GM23338 (cell line): ENCODE data around the gene TIMM8B. TPM values are rescaled to one million over a fixed set of nuclear protein-coding genes. Genes with fewer than 3 reads are reported as not detected.

Experiments
- ATAC-seq: fragments of 200-7000 bp; cut with Tn5 transposase; 3 replicates; pipeline ENCODE4 v1.9.1; 2020
- DNase-seq: peaks from one replicate; pipeline ENCODE4 v3.0.0-alpha.2; 2015; ENCODE audit warnings: low spot score
- H2AFZ ChIP-seq: fragments of 200-600 bp; sonication (generic); 2 replicates; pipeline ENCODE4 v1.8.0; 2016; ENCODE audit warnings: antibody characterized with exemption, mild to moderate bottlenecking, moderate library complexity
- H3F3A ChIP-seq: fragments of 200-600 bp; sonication (generic); replicated peaks from 2 replicates; pipeline ENCODE4 v1.8.0; 2017; ENCODE audit warnings: antibody characterized with exemption, mixed run types, low read depth
- H3K27ac ChIP-seq: fragments of 200-600 bp; sonication (generic); 2 replicates; pipeline ENCODE4 v1.6.1; 2016; ENCODE audit warnings: low read depth
- H3K27me3 ChIP-seq: fragments of 200-600 bp; sonication (generic); 2 replicates; pipeline ENCODE4 v1.8.0; 2016; ENCODE audit warnings: mild to moderate bottlenecking, mixed run types, moderate library complexity; ENCODE audit not compliant: insufficient read depth
- H3K36me3 ChIP-seq: fragments of 200-600 bp; sonication (generic); 2 replicates; pipeline ENCODE4 v1.8.0; 2016; ENCODE audit warnings: mild to moderate bottlenecking; ENCODE audit not compliant: insufficient read depth
- H3K4me1 ChIP-seq: fragments of 200-600 bp; sonication (generic); 2 replicates; pipeline ENCODE4 v1.8.0; 2016; ENCODE audit warnings: mild to moderate bottlenecking, moderate library complexity; ENCODE audit not compliant: insufficient read depth
- H3K4me2 ChIP-seq: fragments of 200-600 bp; sonication (generic); 2 replicates; pipeline ENCODE4 v1.7.1; 2017; ENCODE audit warnings: mixed run types
- H3K4me3 ChIP-seq: fragments of 200-600 bp; sonication (generic); 2 replicates; pipeline ENCODE4 v1.6.1; 2016; ENCODE audit warnings: mixed run types
- H3K79me2 ChIP-seq: fragments of 200-600 bp; sonication (generic); replicated peaks from 2 replicates; pipeline ENCODE4 v1.8.0; 2017; ENCODE audit warnings: mild to moderate bottlenecking; ENCODE audit not compliant: insufficient read depth
- H3K9me2 ChIP-seq: fragments of 200-600 bp; sonication (generic); 2 replicates; pipeline ENCODE4 v1.8.0; 2017; ENCODE audit not compliant: insufficient read depth
- H4K20me1 ChIP-seq: fragments of 200-600 bp; sonication (generic); replicated peaks from 2 replicates; pipeline ENCODE4 v1.8.0; 2017; ENCODE audit warnings: mild to moderate bottlenecking; ENCODE audit not compliant: insufficient read depth
- H3K27ac Mint-ChIP-seq: 2 replicates; pipeline ENCODE4 v1.8.0; 2020; ENCODE audit warnings: inconsistent platforms, mild to moderate bottlenecking, moderate library complexity, mixed read lengths
- H3K27me3 Mint-ChIP-seq: 3 replicates; pipeline ENCODE4 v1.8.0; 2022; ENCODE audit warnings: low read depth, mild to moderate bottlenecking, moderate library complexity, mixed read lengths, inconsistent platforms; ENCODE audit not compliant: insufficient read depth, poor library complexity
- H3K36me3 Mint-ChIP-seq: 3 replicates; pipeline ENCODE4 v1.8.0; 2021; ENCODE audit warnings: low read depth, mild to moderate bottlenecking, inconsistent platforms, moderate library complexity, mixed read lengths
- H3K4me1 Mint-ChIP-seq: 3 replicates; pipeline ENCODE4 v1.8.0; 2020; ENCODE audit warnings: mild to moderate bottlenecking, inconsistent platforms, mixed read lengths
- H3K4me3 Mint-ChIP-seq: 3 replicates; pipeline ENCODE4 v1.8.0; 2021; ENCODE audit warnings: moderate library complexity, mild to moderate bottlenecking, inconsistent platforms, mixed read lengths
- H3K9me3 Mint-ChIP-seq: 3 replicates; pipeline ENCODE4 v1.8.0; 2020; ENCODE audit warnings: moderate library complexity, mild to moderate bottlenecking, inconsistent platforms, mixed read lengths
- CREB1 ChIP-seq: fragments of 250-450 bp; sonication (Bioruptor Pico); IDR thresholded peaks from 2 replicates; pipeline ENCODE4 v1.5.0; 2020; ENCODE audit warnings: low read depth, mild to moderate bottlenecking, moderate library complexity
- EZH2phosphoT487 ChIP-seq: fragments of 200-600 bp; sonication (generic); IDR thresholded peaks from one replicate; pipeline ENCODE4 v1.8.1; 2018; ENCODE audit warnings: antibody characterized with exemption; ENCODE audit not compliant: unreplicated experiment
- JUNB ChIP-seq: IDR thresholded peaks from one replicate; pipeline ENCODE4 v1.6.1; 2016; ENCODE audit warnings: antibody characterized with exemption; ENCODE audit not compliant: unreplicated experiment
- NANOG ChIP-seq: IDR thresholded peaks from 2 replicates; pipeline ENCODE4 v1.6.1; 2016; ENCODE audit warnings: antibody characterized with exemption, borderline replicate concordance
- POLR2AphosphoS5 ChIP-seq: IDR thresholded peaks from 2 replicates; pipeline ENCODE4 v1.6.1; 2016; ENCODE audit warnings: antibody characterized with exemption, low read depth
- STAT1 ChIP-seq: IDR thresholded peaks from one replicate; pipeline ENCODE4 v1.6.1; 2016; ENCODE audit warnings: antibody characterized with exemption; ENCODE audit not compliant: unreplicated experiment
- ZNF331 ChIP-seq: fragments of 250-450 bp; sonication (Bioruptor Pico); IDR thresholded peaks from 2 replicates; pipeline ENCODE4 v1.5.0; 2020; ENCODE audit warnings: low read depth, mild to moderate bottlenecking, moderate library complexity
- polyA plus RNA-seq: library from polyadenylated mRNA; unstranded; fragments of >200 nt; fragmentation: Nextera tagmentation; extraction: Ambion mirVana; gene quantifications from 2 replicates; pipeline ENCODE4 v1.2.1, GENCODE V29; 2016
- total RNA-seq: library from RNA; depleted of rRNA; stranded (reverse); fragments of >200 nt; shearing (Covaris generic); gene quantifications from 2 replicates; pipeline ENCODE4 v1.2.3, GENCODE V29; 2014
- TF ChIP-seq, protein P1 (sequence below): IDR thresholded peaks from one replicate; pipeline ENCODE4 v1.6.1; 2018; ENCODE audit warnings: antibody characterized with exemption; ENCODE audit not compliant: unreplicated experiment
- TF ChIP-seq, protein P2 (sequence below), 2 experiments: fragments of 200-600 bp in 1 of 2; sonication (generic) in 1 of 2; conservative IDR thresholded peaks; 2 replicates each; pipeline versions ENCODE4 v1.5.1 to v1.6.1; 2016 to 2017; ENCODE audit warnings: antibody characterized with exemption in 2 of 2, low read depth in 2 of 2, mild to moderate bottlenecking in 2 of 2, moderate library complexity in 1 of 2
- TF ChIP-seq, protein P3 (sequence below): fragments of 250-450 bp; sonication (Bioruptor Pico); IDR thresholded peaks from 2 replicates; pipeline ENCODE4 v1.5.0; 2020; ENCODE audit warnings: mild to moderate bottlenecking, moderate library complexity
- TF ChIP-seq, protein P4 (sequence below): IDR thresholded peaks from 2 replicates; pipeline ENCODE4 v1.6.1; 2016; ENCODE audit warnings: antibody characterized with exemption

Gene TIMM8B
- total and polyA plus RNA-seq, 2 experiments from 2014 or later: 52.4 to 251 TPM

DNA sequence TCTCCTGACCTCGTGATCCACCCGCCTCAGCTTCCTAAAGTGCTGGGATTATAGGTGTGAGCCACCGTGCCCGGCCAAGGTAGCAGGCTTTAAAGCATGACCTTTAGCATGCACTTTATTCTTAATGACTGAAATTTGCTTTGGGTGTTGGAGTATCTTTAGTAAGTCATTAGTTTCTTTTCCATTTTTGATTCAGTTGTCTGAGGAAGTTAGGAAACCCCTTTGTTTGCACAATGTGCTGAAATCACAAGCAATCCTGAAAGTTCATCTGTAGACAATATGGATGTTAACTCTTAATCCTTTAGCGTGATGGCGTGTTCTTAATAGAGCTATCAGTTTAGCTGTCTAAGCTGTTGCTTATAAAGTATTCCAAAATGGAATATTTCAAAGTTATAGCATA, 16.9 kb upstream of the TIMM8B start:
- Histone ChIP-seq H3K4me3 (no peak overlapping the region), H3K79me2 (no peaks in the 10 kb centered on the region), H3K36me3 (no peaks in the 10 kb centered on the region), H3K4me2 (no peak overlapping the region), H3F3A (no peaks in the 10 kb centered on the region), H3K27ac (no peak overlapping the region), H3K9me2 (no peaks in the 10 kb centered on the region), H3K4me1 (no peaks in the 10 kb centered on the region), H4K20me1 (no peaks in the 10 kb centered on the region; the same call in 1 of the 2 replicates), H3K27me3 (no peaks in the 10 kb centered on the region), H2AFZ (no peak overlapping the region)
- DNase-seq (no peak), ATAC-seq (no peak)
- no peaks in the 10 kb centered on the region for H3K27me3 Mint-ChIP-seq
- H3K4me1 Mint-ChIP-seq: no peaks in the 10 kb centered on the region
- H3K36me3 Mint-ChIP-seq: no peaks in the 10 kb centered on the region
- no peak overlapping the region for H3K4me3 Mint-ChIP-seq
- TF ChIP-seq, protein P1, sequence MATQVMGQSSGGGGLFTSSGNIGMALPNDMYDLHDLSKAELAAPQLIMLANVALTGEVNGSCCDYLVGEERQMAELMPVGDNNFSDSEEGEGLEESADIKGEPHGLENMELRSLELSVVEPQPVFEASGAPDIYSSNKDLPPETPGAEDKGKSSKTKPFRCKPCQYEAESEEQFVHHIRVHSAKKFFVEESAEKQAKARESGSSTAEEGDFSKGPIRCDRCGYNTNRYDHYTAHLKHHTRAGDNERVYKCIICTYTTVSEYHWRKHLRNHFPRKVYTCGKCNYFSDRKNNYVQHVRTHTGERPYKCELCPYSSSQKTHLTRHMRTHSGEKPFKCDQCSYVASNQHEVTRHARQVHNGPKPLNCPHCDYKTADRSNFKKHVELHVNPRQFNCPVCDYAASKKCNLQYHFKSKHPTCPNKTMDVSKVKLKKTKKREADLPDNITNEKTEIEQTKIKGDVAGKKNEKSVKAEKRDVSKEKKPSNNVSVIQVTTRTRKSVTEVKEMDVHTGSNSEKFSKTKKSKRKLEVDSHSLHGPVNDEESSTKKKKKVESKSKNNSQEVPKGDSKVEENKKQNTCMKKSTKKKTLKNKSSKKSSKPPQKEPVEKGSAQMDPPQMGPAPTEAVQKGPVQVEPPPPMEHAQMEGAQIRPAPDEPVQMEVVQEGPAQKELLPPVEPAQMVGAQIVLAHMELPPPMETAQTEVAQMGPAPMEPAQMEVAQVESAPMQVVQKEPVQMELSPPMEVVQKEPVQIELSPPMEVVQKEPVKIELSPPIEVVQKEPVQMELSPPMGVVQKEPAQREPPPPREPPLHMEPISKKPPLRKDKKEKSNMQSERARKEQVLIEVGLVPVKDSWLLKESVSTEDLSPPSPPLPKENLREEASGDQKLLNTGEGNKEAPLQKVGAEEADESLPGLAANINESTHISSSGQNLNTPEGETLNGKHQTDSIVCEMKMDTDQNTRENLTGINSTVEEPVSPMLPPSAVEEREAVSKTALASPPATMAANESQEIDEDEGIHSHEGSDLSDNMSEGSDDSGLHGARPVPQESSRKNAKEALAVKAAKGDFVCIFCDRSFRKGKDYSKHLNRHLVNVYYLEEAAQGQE: no peak
- TF ChIP-seq, protein P2, sequence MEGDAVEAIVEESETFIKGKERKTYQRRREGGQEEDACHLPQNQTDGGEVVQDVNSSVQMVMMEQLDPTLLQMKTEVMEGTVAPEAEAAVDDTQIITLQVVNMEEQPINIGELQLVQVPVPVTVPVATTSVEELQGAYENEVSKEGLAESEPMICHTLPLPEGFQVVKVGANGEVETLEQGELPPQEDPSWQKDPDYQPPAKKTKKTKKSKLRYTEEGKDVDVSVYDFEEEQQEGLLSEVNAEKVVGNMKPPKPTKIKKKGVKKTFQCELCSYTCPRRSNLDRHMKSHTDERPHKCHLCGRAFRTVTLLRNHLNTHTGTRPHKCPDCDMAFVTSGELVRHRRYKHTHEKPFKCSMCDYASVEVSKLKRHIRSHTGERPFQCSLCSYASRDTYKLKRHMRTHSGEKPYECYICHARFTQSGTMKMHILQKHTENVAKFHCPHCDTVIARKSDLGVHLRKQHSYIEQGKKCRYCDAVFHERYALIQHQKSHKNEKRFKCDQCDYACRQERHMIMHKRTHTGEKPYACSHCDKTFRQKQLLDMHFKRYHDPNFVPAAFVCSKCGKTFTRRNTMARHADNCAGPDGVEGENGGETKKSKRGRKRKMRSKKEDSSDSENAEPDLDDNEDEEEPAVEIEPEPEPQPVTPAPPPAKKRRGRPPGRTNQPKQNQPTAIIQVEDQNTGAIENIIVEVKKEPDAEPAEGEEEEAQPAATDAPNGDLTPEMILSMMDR (conservative IDR thresholded peaks at IDR 0.05; ENCODE audit: low read depth in 2 of 2): no peak
- TF ChIP-seq, protein P3, sequence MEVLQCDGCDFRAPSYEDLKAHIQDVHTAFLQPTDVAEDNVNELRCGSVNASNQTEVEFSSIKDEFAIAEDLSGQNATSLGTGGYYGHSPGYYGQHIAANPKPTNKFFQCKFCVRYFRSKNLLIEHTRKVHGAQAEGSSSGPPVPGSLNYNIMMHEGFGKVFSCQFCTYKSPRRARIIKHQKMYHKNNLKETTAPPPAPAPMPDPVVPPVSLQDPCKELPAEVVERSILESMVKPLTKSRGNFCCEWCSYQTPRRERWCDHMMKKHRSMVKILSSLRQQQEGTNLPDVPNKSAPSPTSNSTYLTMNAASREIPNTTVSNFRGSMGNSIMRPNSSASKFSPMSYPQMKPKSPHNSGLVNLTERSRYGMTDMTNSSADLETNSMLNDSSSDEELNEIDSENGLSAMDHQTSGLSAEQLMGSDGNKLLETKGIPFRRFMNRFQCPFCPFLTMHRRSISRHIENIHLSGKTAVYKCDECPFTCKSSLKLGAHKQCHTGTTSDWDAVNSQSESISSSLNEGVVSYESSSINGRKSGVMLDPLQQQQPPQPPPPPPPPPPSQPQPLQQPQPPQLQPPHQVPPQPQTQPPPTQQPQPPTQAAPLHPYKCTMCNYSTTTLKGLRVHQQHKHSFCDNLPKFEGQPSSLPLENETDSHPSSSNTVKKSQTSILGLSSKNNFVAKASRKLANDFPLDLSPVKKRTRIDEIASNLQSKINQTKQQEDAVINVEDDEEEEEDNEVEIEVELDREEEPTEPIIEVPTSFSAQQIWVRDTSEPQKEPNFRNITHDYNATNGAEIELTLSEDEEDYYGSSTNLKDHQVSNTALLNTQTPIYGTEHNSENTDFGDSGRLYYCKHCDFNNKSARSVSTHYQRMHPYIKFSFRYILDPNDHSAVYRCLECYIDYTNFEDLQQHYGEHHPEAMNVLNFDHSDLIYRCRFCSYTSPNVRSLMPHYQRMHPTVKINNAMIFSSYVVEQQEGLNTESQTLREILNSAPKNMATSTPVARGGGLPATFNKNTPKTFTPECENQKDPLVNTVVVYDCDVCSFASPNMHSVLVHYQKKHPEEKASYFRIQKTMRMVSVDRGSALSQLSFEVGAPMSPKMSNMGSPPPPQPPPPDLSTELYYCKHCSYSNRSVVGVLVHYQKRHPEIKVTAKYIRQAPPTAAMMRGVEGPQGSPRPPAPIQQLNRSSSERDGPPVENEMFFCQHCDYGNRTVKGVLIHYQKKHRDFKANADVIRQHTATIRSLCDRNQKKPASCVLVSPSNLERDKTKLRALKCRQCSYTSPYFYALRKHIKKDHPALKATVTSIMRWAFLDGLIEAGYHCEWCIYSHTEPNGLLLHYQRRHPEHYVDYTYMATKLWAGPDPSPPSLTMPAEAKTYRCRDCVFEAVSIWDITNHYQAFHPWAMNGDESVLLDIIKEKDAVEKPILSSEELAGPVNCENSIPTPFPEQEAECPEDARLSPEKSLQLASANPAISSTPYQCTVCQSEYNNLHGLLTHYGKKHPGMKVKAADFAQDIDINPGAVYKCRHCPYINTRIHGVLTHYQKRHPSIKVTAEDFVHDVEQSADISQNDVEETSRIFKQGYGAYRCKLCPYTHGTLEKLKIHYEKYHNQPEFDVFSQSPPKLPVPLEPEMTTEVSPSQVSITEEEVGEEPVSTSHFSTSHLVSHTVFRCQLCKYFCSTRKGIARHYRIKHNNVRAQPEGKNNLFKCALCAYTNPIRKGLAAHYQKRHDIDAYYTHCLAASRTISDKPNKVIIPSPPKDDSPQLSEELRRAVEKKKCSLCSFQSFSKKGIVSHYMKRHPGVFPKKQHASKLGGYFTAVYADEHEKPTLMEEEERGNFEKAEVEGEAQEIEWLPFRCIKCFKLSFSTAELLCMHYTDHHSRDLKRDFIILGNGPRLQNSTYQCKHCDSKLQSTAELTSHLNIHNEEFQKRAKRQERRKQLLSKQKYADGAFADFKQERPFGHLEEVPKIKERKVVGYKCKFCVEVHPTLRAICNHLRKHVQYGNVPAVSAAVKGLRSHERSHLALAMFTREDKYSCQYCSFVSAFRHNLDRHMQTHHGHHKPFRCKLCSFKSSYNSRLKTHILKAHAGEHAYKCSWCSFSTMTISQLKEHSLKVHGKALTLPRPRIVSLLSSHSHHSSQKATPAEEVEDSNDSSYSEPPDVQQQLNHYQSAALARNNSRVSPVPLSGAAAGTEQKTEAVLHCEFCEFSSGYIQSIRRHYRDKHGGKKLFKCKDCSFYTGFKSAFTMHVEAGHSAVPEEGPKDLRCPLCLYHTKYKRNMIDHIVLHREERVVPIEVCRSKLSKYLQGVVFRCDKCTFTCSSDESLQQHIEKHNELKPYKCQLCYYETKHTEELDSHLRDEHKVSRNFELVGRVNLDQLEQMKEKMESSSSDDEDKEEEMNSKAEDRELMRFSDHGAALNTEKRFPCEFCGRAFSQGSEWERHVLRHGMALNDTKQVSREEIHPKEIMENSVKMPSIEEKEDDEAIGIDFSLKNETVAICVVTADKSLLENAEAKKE (CRISPR knock-in tag): no peak
- TF ChIP-seq ZNF331 (CRISPR knock-in tag) (no peak), POLR2AphosphoS5 (no peak), EZH2phosphoT487 (no peak), JUNB (no peak), NANOG (no peak), STAT1 (no peak), CREB1 (CRISPR knock-in tag) (no peak)
- TF ChIP-seq, protein P4, sequence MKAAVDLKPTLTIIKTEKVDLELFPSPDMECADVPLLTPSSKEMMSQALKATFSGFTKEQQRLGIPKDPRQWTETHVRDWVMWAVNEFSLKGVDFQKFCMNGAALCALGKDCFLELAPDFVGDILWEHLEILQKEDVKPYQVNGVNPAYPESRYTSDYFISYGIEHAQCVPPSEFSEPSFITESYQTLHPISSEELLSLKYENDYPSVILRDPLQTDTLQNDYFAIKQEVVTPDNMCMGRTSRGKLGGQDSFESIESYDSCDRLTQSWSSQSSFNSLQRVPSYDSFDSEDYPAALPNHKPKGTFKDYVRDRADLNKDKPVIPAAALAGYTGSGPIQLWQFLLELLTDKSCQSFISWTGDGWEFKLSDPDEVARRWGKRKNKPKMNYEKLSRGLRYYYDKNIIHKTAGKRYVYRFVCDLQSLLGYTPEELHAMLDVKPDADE: no peak
- no peaks in the 10 kb centered on the region for H3K9me3 Mint-ChIP-seq
- no peak overlapping the region for H3K27ac Mint-ChIP-seq
